K562 (cell line): ENCODE results near the gene WSCD2. TPM values are rescaled to one million over a fixed set of nuclear protein-coding genes. Genes with fewer than 3 reads are reported as not detected.

Source experiments
- ATAC-seq: fragments of 200-7000 bp; cut with Tn5 transposase; 3 replicates; pipeline ENCODE4 v1.9.1; 2020; ENCODE audit warnings: moderate library complexity
- BruUV-seq: library from RNA; stranded (reverse); fragments of 400-500 nt; replicated peaks from 2 replicates; lab custom pipeline; 2021; lab: Mats Ljungman, UMichigan
- CTCF ChIA-PET: fragments of 300-600 bp; formaldehyde crosslinking; extraction: SDS; loops from one replicate; lab custom pipeline; 2021; ENCODE audit warnings: low intra/inter-chr PET ratio; lab: Yijun Ruan, JAX
- POLR2A ChIA-PET: fragments of 300-600, 350-650 bp; sonication (Branson Sonifier 250); formaldehyde crosslinking; extraction: SDS; loops from one replicate; lab custom pipeline; 2021; ENCODE audit warnings: antibody characterized with exemption, inconsistent platforms; lab: Yijun Ruan, JAX
- DNase-seq, 4 experiments: peaks; one replicate each; pipeline versions ENCODE4 v3.0.0 to v3.0.0-alpha.2; 2011 to 2018; ENCODE audit warnings: low spot score in 3 of 4, mixed read lengths in 3 of 4; ENCODE audit errors: extremely low read depth in 1 of 4
- FAIRE-seq: peaks from 2 replicates; lab custom pipeline; 2011; peaks lifted over from hg19 to GRCh38; lab: Jason Lieb, UNC
- H2AFZ ChIP-seq: 2 replicates; pipeline ENCODE4 v1.6.0; 2011; ENCODE audit warnings: low read depth, low read length, control low read depth, inconsistent platforms
- H3K27ac ChIP-seq: fragments of 200-600 bp; 3 replicates; pipeline ENCODE4 v1.8.0; 2011; ENCODE audit warnings: low read depth, mild to moderate bottlenecking, control low read depth, inconsistent platforms, low read length, moderate library complexity, mixed read lengths; ENCODE audit errors: extremely low read depth
- H3K27me3 ChIP-seq, 2 experiments: fragments of 300-600 bp in 1 of 2; 2 replicates in 1 of 2; 3 replicates in 1 of 2; pipeline versions ENCODE4 v1.6.0 to v1.8.0; 2011; ENCODE audit warnings: inconsistent platforms in 2 of 2, low read length in 2 of 2, mild to moderate bottlenecking in 1 of 2, mixed read lengths in 1 of 2, moderate library complexity in 1 of 2; ENCODE audit not compliant: control insufficient read depth in 2 of 2, insufficient read depth in 2 of 2
- H3K36me3 ChIP-seq: fragments of 300-600 bp; 3 replicates; pipeline ENCODE4 v1.8.0; 2011; ENCODE audit warnings: mild to moderate bottlenecking, low read length, inconsistent platforms; ENCODE audit not compliant: control insufficient read depth, insufficient read depth
- H3K4me1 ChIP-seq, 2 experiments: fragments of 200-600 bp in 1 of 2; replicated peaks in 1 of 2; 2 replicates in 1 of 2; 3 replicates in 1 of 2; pipeline versions ENCODE4 v1.5.1 to v1.8.0; 2011; ENCODE audit warnings: inconsistent platforms in 2 of 2, low read length in 2 of 2, mild to moderate bottlenecking in 1 of 2, mixed read lengths in 1 of 2, moderate library complexity in 1 of 2; ENCODE audit not compliant: control insufficient read depth in 2 of 2, insufficient read depth in 2 of 2
- H3K4me2 ChIP-seq: 2 replicates; pipeline ENCODE4 v1.6.1; 2011; ENCODE audit warnings: low read length, control low read depth, inconsistent platforms, mixed read lengths; ENCODE audit not compliant: insufficient read depth
- H3K4me3 ChIP-seq: fragments of 200-600 bp; sonication (generic), shearing (Covaris generic); 2 replicates; pipeline ENCODE4 v1.5.1; 2016; ENCODE audit warnings: control low read depth, inconsistent platforms
- H3K79me2 ChIP-seq: fragments of 200-600 bp; 3 replicates; pipeline ENCODE4 v1.8.0; 2011; ENCODE audit warnings: low read length, inconsistent platforms; ENCODE audit not compliant: control insufficient read depth, insufficient read depth
- H3K9ac ChIP-seq, 2 experiments: 2 replicates each; pipeline versions ENCODE4 v1.6.0 to v1.6.1; 2011; ENCODE audit warnings: low read depth in 2 of 2, low read length in 2 of 2, control low read depth in 1 of 2, inconsistent platforms in 1 of 2, mild to moderate bottlenecking in 1 of 2, mixed read lengths in 1 of 2; ENCODE audit not compliant: insufficient read depth in 1 of 2
- H3K9me1 ChIP-seq: one replicate; pipeline ENCODE4 v1.6.0; 2011; ENCODE audit warnings: inconsistent platforms, mild to moderate bottlenecking, low read length, moderate library complexity; ENCODE audit not compliant: control insufficient read depth, insufficient read depth
- H3K9me3 ChIP-seq: replicated peaks from 2 replicates; pipeline ENCODE4 v1.5.1; 2011; ENCODE audit warnings: low read depth, low read length, inconsistent platforms; ENCODE audit not compliant: control insufficient read depth, insufficient read depth
- H4K20me1 ChIP-seq: replicated peaks from 2 replicates; pipeline ENCODE4 v1.6.1; 2011; ENCODE audit warnings: low read length, inconsistent platforms, mixed read lengths; ENCODE audit not compliant: control insufficient read depth, insufficient read depth
- ATF7 ChIP-seq: fragments of 450-650 bp; IDR thresholded peaks from 2 replicates; pipeline ENCODE4 v1.7.1; 2014; ENCODE audit warnings: mild to moderate bottlenecking, moderate library complexity
- CLOCK ChIP-seq: fragments of 250-450 bp; sonication (Bioruptor Pico); IDR thresholded peaks from 2 replicates; pipeline ENCODE4 v1.4.0; 2020; ENCODE audit warnings: mild to moderate bottlenecking, moderate library complexity, borderline replicate concordance
- ESRRA ChIP-seq: fragments of 450-650 bp; IDR thresholded peaks from 2 replicates; pipeline ENCODE4 v1.6.1; 2014; ENCODE audit warnings: low read depth, mild to moderate bottlenecking, moderate library complexity, borderline replicate concordance
- FOXA3 ChIP-seq, 2 experiments: fragments of 450-650 bp in 1 of 2; sonication (generic) in 1 of 2; formaldehyde crosslinking; IDR thresholded peaks in 1 of 2; conservative IDR thresholded peaks in 1 of 2; 2 replicates each; pipeline versions ENCODE4 v1.4.0 to v1.8.0; 2020 to 2022; ENCODE audit warnings: mild to moderate bottlenecking in 2 of 2, missing genetic modification reagents in 1 of 2
- HLTF ChIP-seq: fragments of 450-650 bp; IDR thresholded peaks from 2 replicates; pipeline ENCODE4 v1.6.1; 2016
- KDM1A ChIP-seq, 2 experiments: fragments of 450-650 bp; IDR thresholded peaks; 2 replicates each; pipeline ENCODE4 v1.6.1; 2016; ENCODE audit warnings: mild to moderate bottlenecking in 2 of 2
- MAFG ChIP-seq: fragments of 450-650 bp; conservative IDR thresholded peaks from 2 replicates; pipeline ENCODE4 v1.6.1; 2016; ENCODE audit warnings: missing genetic modification characterization, missing compliant biosample characterization
- MEF2D ChIP-seq: conservative IDR thresholded peaks from 2 replicates; pipeline ENCODE4 v1.6.1; 2016; ENCODE audit warnings: low read depth, missing genetic modification characterization, missing compliant biosample characterization
- MEIS2 ChIP-seq: fragments of 450-650 bp; IDR thresholded peaks from 2 replicates; pipeline ENCODE4 v1.6.1; 2014; ENCODE audit warnings: mild to moderate bottlenecking; ENCODE audit not compliant: partially characterized antibody
- NFRKB ChIP-seq: fragments of 450-650 bp; IDR thresholded peaks from 2 replicates; pipeline ENCODE4 v1.6.1; 2016; ENCODE audit warnings: low read depth
- PREB ChIP-seq: sonication (generic); formaldehyde crosslinking; IDR thresholded peaks from 2 replicates; pipeline ENCODE4 v1.8.1; 2023; ENCODE audit warnings: mild to moderate bottlenecking, missing genetic modification reagents
- PURB ChIP-seq: sonication (generic); formaldehyde crosslinking; IDR thresholded peaks from 2 replicates; pipeline ENCODE4 v1.9.0; 2021; ENCODE audit warnings: low read depth, mild to moderate bottlenecking, missing genetic modification reagents
- ZNF124 ChIP-seq: sonication (generic); formaldehyde crosslinking; IDR thresholded peaks from 2 replicates; pipeline ENCODE4 v1.8.1; 2022; ENCODE audit warnings: missing genetic modification reagents
- ZNF316 ChIP-seq: fragments of 450-650 bp; IDR thresholded peaks from 2 replicates; pipeline ENCODE4 v1.6.1; 2016
- ZNF766 ChIP-seq: fragments of 200-800 bp; sonication (Bioruptor generic); conservative IDR thresholded peaks from 2 replicates; pipeline ENCODE4 v1.6.1; 2016; ENCODE audit warnings: missing genetic modification characterization, missing compliant biosample characterization
- WGBS: fragments of 100-300 bp; shearing (Covaris generic); methylation state at CpG from one replicate; pipeline ENCODE4 v1.1.6; 2016; ENCODE audit warnings: low coverage, mixed read lengths; ENCODE audit not compliant: insufficient coverage; ENCODE audit errors: missing lambda C conversion rate; 5-methylcytosine and 5-hydroxymethylcytosine counted together
- in situ Hi-C: fragments of 300-500 bp; cut with MboI; formaldehyde crosslinking; loops from 4 replicates; pipeline ENCODE4 v1.15.0; 2018; ENCODE audit warnings: inconsistent platforms, mixed read lengths
- intact Hi-C: fragments of 100-400 bp; cut with micrococcal nuclease; formaldehyde crosslinking; loops from 2 replicates; pipeline ENCODE4 v1.14.2; 2022
- polyA plus RNA-seq, 8 experiments: library from polyadenylated mRNA; depleted of rRNA in 4 of 8; stranded (reverse) in 5 of 8; unstranded in 3 of 8; fragments of >200 nt; fragmentation: Nextera tagmentation in 2 of 8; fragmentation: Illumina TruSeq in 1 of 8; extraction: Ambion mirVana in 2 of 8; extraction: Trizol in 1 of 8; gene quantifications; 2 replicates each; pipeline versions ENCODE4 v1.2.1 to v1.2.3, GENCODE V29; 2011 to 2014; ENCODE audit warnings: inconsistent platforms in 1 of 8, missing spikeins in 1 of 8
- total RNA-seq, 7 experiments: library from RNA; depleted of rRNA in 6 of 7; stranded (reverse); fragments of >200 nt in 6 of 7; fragmentation: Illumina TruSeq in 2 of 7; extraction: Trizol in 2 of 7; gene quantifications; 2 replicates each; pipeline versions ENCODE4 v1.2.1 to v1.2.3, GENCODE V29; 2011 to 2021; ENCODE audit warnings: low replicate concordance in 1 of 7
- TF ChIP-seq, protein P1 (sequence below), 2 experiments: IDR thresholded peaks in 1 of 2; conservative IDR thresholded peaks in 1 of 2; 2 replicates each; pipeline ENCODE4 v1.6.1; 2016; ENCODE audit warnings: low read depth in 2 of 2, mild to moderate bottlenecking in 1 of 2, missing compliant biosample characterization in 1 of 2, missing genetic modification characterization in 1 of 2, moderate library complexity in 1 of 2

Gene WSCD2
- total and polyA plus RNA-seq, 9 of the 15 experiments (the other 6 are each of a cell fraction or from before 2014, with no cell fraction given) = 0.72 to 14.1 (median 4.0) TPM

DNA sequence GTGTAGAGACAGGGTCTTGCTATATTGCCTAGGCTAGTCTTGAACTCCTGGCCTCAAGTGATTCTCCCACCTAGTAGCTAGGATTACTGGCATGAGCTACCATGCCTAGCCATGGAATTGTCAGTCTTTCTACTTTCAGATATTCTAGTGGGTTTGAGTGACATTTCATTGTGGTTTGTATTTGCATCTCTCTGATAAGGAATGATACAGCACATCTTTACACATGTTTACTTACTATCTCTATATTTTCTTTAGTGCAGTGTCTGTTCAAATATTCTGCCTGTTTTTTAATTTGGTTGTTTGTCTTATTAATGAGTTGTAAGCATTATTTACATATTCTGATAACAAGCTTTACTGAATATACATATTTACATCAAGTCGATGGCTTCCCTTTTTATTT, 136.4 kb downstream of the WSCD2 start (continued):
- TF ChIP-seq, protein P1, sequence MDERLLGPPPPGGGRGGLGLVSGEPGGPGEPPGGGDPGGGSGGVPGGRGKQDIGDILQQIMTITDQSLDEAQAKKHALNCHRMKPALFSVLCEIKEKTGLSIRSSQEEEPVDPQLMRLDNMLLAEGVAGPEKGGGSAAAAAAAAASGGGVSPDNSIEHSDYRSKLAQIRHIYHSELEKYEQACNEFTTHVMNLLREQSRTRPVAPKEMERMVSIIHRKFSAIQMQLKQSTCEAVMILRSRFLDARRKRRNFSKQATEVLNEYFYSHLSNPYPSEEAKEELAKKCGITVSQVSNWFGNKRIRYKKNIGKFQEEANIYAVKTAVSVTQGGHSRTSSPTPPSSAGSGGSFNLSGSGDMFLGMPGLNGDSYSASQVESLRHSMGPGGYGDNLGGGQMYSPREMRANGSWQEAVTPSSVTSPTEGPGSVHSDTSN (CRISPR knock-in tag; IDR thresholded peaks at IDR 0.05; ENCODE audit: low read depth) = peak; percentile 34; the same call in 1 of the 2 replicates
- TF ChIP-seq, protein P1 (tag; conservative IDR thresholded peaks at IDR 0.05; ENCODE audit: low read depth) = no peak
- TF ChIP-seq NFRKB = no peak
- peak in 1 of 2 experiments; percentile 51; a peak in 2 of 4 replicates for TF ChIP-seq FOXA3 (CRISPR knock-in tag; conservative IDR thresholded peaks at IDR 0.05 in 1 of 2, IDR thresholded peaks at IDR 0.05 in 1 of 2)
- peak; percentile 75 for TF ChIP-seq MAFG (tag)
- no peak for TF ChIP-seq MEF2D
- no peak for TF ChIP-seq ZNF124 (CRISPR knock-in tag)
- TF ChIP-seq ZNF316 = peak; percentile 50; the same call in 1 of the 2 replicates
- peak; percentile 27; the same call in 1 of the 2 replicates for TF ChIP-seq ESRRA

GRCh38 chr12:108266131-108266530, 137.0 kb downstream of the WSCD2 start:
- Histone ChIP-seq H3K4me1 (peaks cover 0 to 9% of the 10 kb centered on the region in 2 experiments; a peak in 3 of 5 replicates), H3K36me3 (no peaks in the 10 kb centered on the region), H3K9me1 (no peaks in the 10 kb centered on the region), H3K4me2 (no peak overlapping the region), H3K27ac (no peak overlapping the region), H3K79me2 (no peaks in the 10 kb centered on the region), H3K9me3 (no peaks in the 10 kb centered on the region), H3K9ac (no peak overlapping the region), H3K4me3 (no peak overlapping the region), H2AFZ (no peak overlapping the region), H3K27me3 (peaks cover 4 to 6% of the 10 kb centered on the region in 2 experiments; a peak in 1 of 5 replicates), H4K20me1 (no peaks in the 10 kb centered on the region)
- in situ Hi-C loops (no loop called here), intact Hi-C loops (no loop called here)
- ChIA-PET POLR2A (interaction anchor here (0.6 to 0.9 kb wide), 3 partner anchors 10 to 216 kb away, joined by 3 read pairs; no protein-coding TSS in a partner anchor), CTCF (no interaction called here)
- DNase-seq = no peak
- FAIRE-seq = no peak
- ATAC-seq = no peak
- BruUV-seq = no TSS peak
- WGBS = 0% methylated on average over 1 of the region's 1 CpG
- TF ChIP-seq HLTF (no peak), PREB (CRISPR knock-in tag) (no peak), MEIS2 (no peak), ATF7 (no peak), PURB (no peak), KDM1A (IDR thresholded peaks at IDR 0.05) (no peak), ZNF124 (CRISPR knock-in tag) (no peak), CLOCK (no peak), ZNF766 (no peak)
